GM23248 (cell line): Measurements from ENCODE around the gene IKZF4. TPM values are rescaled to one million over a fixed set of nuclear protein-coding genes. Genes with fewer than 3 reads are reported as not detected.
"Not testable (repeated sequence)": the region's sequence is repeated elsewhere in the genome, so short reads cannot be mapped to it uniquely, and the experiment has no call there.

Experiments used
- DNase-seq: peaks from one replicate; pipeline ENCODE4 v3.0.0-alpha.2; 2015
- H2AFZ ChIP-seq: fragments of 200-600 bp; sonication (generic); 2 replicates; pipeline ENCODE4 v1.6.1; 2016; ENCODE audit warnings: antibody characterized with exemption
- H3F3A ChIP-seq: fragments of 200-600 bp; sonication (generic); 2 replicates; pipeline ENCODE4 v1.6.1; 2016; ENCODE audit warnings: mild to moderate bottlenecking, antibody characterized with exemption, mixed run types; ENCODE audit not compliant: insufficient read depth
- H3K27ac ChIP-seq: fragments of 200-600 bp; sonication (generic); 2 replicates; pipeline ENCODE4 v1.5.1; 2016; ENCODE audit warnings: mild to moderate bottlenecking
- H3K27me3 ChIP-seq: fragments of 200-600 bp; sonication (generic); replicated peaks from 2 replicates; pipeline ENCODE4 v1.6.1; 2016; ENCODE audit warnings: mild to moderate bottlenecking; ENCODE audit not compliant: insufficient read depth
- H3K36me3 ChIP-seq: fragments of 200-600 bp; sonication (generic); 2 replicates; pipeline ENCODE4 v1.6.1; 2016; ENCODE audit warnings: low read depth, mild to moderate bottlenecking
- H3K4me1 ChIP-seq: fragments of 200-600 bp; sonication (generic); 2 replicates; pipeline ENCODE4 v1.6.1; 2016; ENCODE audit warnings: mild to moderate bottlenecking; ENCODE audit not compliant: insufficient read depth
- H3K4me2 ChIP-seq: fragments of 200-600 bp; sonication (generic); one replicate; pipeline ENCODE4 v1.6.1; 2016; ENCODE audit warnings: mild to moderate bottlenecking; ENCODE audit not compliant: unreplicated experiment
- H3K4me3 ChIP-seq: fragments of 200-600 bp; sonication (generic); 2 replicates; pipeline ENCODE4 v1.5.1; 2016; ENCODE audit warnings: mild to moderate bottlenecking
- H3K79me2 ChIP-seq: fragments of 200-600 bp; sonication (generic); 2 replicates; pipeline ENCODE4 v1.6.1; 2016; ENCODE audit warnings: mild to moderate bottlenecking; ENCODE audit not compliant: insufficient read depth
- H3K9ac ChIP-seq: fragments of 200-600 bp; sonication (generic); 2 replicates; pipeline ENCODE4 v1.6.1; 2016; ENCODE audit warnings: mild to moderate bottlenecking
- H3K9me2 ChIP-seq: fragments of 200-600 bp; sonication (generic); 2 replicates; pipeline ENCODE4 v1.6.1; 2016; ENCODE audit warnings: mixed run types, mild to moderate bottlenecking, moderate library complexity; ENCODE audit not compliant: insufficient read depth
- H3K9me3 ChIP-seq: fragments of 200-600 bp; sonication (generic); one replicate; pipeline ENCODE4 v1.6.1; 2017; ENCODE audit warnings: low read depth
- H4K20me1 ChIP-seq: fragments of 200-600 bp; sonication (generic); 2 replicates; pipeline ENCODE4 v1.6.0; 2016; ENCODE audit not compliant: insufficient read depth
- EZH2 ChIP-seq: fragments of 200-600 bp; sonication (generic); IDR thresholded peaks from 2 replicates; pipeline ENCODE4 v1.6.1; 2018; ENCODE audit warnings: antibody characterized with exemption, mild to moderate bottlenecking; ENCODE audit not compliant: insufficient read depth, poor library complexity, severe bottlenecking
- EZH2phosphoT487 ChIP-seq: fragments of 200-600 bp; sonication (generic); IDR thresholded peaks from 2 replicates; pipeline ENCODE4 v1.6.1; 2018; ENCODE audit warnings: antibody characterized with exemption, moderate library complexity, mild to moderate bottlenecking, low read depth; ENCODE audit not compliant: insufficient read depth
- WGBS, 2 experiments: methylation state at CpG; one replicate each; pipeline ENCODE4 v1.1.6; 2015 to 2017; ENCODE audit warnings: low lambda C conversion rate in 2 of 2, low coverage in 1 of 2; ENCODE audit errors: missing lambda C conversion rate in 2 of 2; 5-methylcytosine and 5-hydroxymethylcytosine counted together
- in situ Hi-C: fragments of 300-500 bp; cut with MboI; formaldehyde crosslinking; loops from 2 replicates; pipeline ENCODE4 v1.15.0; 2020
- polyA plus RNA-seq: library from polyadenylated mRNA; unstranded; fragments of >200 nt; fragmentation: Nextera tagmentation; extraction: Ambion mirVana; gene quantifications from 2 replicates; pipeline ENCODE4 v1.2.1, GENCODE V29; 2016
- total RNA-seq: library from RNA; depleted of rRNA; stranded (reverse); fragments of >200 nt; shearing (Covaris generic); gene quantifications from 2 replicates; pipeline ENCODE4 v1.2.3, GENCODE V29; 2014

Gene IKZF4
- total and polyA plus RNA-seq, 2 experiments from 2014 or later = 0.99 to 1.4 TPM

DNA sequence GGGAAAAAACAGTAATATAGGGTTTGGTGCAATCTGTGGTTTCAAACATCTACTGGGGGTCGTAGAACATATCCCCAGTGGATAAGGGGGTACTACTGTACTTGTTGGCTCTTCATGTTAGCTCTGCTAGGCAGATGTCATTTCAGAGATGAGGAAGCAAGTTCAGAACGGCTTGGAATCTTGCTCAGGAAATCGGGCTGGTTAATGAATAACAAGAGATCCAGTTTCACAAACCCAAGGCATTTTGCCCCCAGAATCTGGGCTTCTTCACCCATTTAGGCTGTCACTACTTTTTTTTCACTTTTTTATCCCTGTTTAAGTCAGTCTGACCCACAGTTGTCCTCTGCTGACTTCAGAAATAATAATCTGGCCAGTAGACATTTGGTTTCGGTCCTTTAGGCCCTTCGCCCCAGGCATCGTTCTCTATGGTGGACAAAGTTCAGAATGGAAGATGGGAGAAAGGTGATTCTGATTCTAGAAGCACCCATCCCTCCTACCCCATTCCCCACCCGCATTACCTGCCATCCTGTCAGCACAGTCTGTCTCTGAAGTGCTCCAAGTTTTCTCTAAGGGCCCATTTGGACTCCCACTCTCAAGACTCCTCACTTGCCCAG lies 19.2 kb upstream of the IKZF4 start:
- no peak overlapping the region for H3K9ac ChIP-seq
- no peak for TF ChIP-seq EZH2phosphoT487
- TF ChIP-seq EZH2 = no peak
- H3K9me3 ChIP-seq = no peaks in the 10 kb centered on the region
- 0 out of 2 replicates have a peak, but pooled peaks cover 2% of the 10 kb centered on the region for H3F3A ChIP-seq
- H3K4me2 ChIP-seq = no peak overlapping the region
- no peaks in the 10 kb centered on the region for H3K36me3 ChIP-seq
- H3K27me3 ChIP-seq = no peaks in the 10 kb centered on the region
- no peak overlapping the region for H2AFZ ChIP-seq
- DNase-seq = no peak
- H3K79me2 ChIP-seq = peaks cover 4% of the 10 kb centered on the region; the same call in 1 of the 2 replicates
- in situ Hi-C loops = no loop called here
- no peak overlapping the region for H3K4me3 ChIP-seq
- no peak overlapping the region for H3K27ac ChIP-seq
- WGBS, 2 experiments = 83 to 86% methylated on average over 7 of the region's 7 CpGs
- H4K20me1 ChIP-seq = no peaks in the 10 kb centered on the region
- no peaks in the 10 kb centered on the region for H3K9me2 ChIP-seq
- no peaks in the 10 kb centered on the region for H3K4me1 ChIP-seq

DNA sequence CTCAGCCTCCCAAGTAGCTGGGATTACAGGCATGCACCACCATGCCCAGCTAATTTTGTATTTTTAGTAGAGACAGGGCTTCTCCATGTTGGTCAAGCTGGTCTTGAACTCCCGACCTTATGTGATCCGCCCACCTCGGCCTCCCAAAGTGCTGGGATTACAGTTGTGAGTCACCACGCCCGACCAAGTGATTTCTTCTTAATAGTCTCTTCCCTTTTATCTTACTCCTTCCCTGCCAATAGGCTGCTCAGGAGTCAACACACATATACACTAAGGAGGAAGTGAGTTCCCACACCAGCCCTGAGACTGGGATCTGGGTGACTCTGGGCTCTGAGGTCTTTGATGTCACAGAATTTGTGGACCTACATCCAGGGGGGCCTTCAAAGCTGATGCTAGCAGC lies 17.5 kb upstream of the IKZF4 start:
- H3K4me2 ChIP-seq, H2AFZ ChIP-seq, H3K9ac ChIP-seq, H3K9me3 ChIP-seq, H3K27me3 ChIP-seq, H3K4me1 ChIP-seq, H3K36me3 ChIP-seq, H3K9me2 ChIP-seq, H4K20me1 ChIP-seq, H3K27ac ChIP-seq, H3K79me2 ChIP-seq, in situ Hi-C loops, H3F3A ChIP-seq, H3K4me3 ChIP-seq, DNase-seq: not testable (repeated sequence)
- WGBS, 2 experiments = 96 to 97% methylated on average over 5 of the region's 5 CpGs

DNA sequence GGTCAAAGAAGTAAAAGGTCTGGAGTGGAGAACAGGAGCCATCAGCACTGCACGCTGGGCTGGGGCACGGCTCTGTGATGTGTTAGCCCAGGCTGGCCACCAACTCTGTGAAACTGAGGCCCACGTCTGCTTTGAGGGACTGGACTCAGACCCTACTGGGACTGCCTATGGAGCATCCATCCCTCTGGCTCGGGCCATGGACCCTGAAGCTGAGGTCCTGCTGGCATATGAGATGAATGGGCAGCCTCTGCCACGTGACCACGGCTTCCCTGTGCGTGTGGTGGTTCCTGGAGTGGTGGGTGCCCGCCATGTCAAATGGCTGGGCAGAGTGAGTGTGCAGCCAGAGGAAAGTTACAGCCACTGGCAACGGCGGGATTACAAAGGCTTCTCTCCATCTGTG lies 16.6 kb upstream of the IKZF4 start:
- Histone ChIP-seq H3K36me3 (no peaks in the 10 kb centered on the region), H3K9me2 (no peaks in the 10 kb centered on the region), H3K9me3 (no peaks in the 10 kb centered on the region), H3K4me2 (no peak overlapping the region), H3K4me3 (no peak overlapping the region), H2AFZ (no peak overlapping the region), H3K4me1 (0 out of 2 replicates have a peak, but pooled peaks cover 6% of the 10 kb centered on the region), H4K20me1 (no peaks in the 10 kb centered on the region), H3K79me2 (no peaks in the 10 kb centered on the region), H3K27me3 (no peaks in the 10 kb centered on the region), H3K27ac (no peak overlapping the region), H3F3A (0 out of 2 replicates have a peak, but pooled peaks cover 6% of the 10 kb centered on the region), H3K9ac (no peak overlapping the region)
- TF ChIP-seq EZH2 (no peak), EZH2phosphoT487 (no peak)
- no peak for DNase-seq
- WGBS, 2 experiments = 87 to 89% methylated on average over 10 of the region's 10 CpGs
- in situ Hi-C loops = no loop called here

DNA sequence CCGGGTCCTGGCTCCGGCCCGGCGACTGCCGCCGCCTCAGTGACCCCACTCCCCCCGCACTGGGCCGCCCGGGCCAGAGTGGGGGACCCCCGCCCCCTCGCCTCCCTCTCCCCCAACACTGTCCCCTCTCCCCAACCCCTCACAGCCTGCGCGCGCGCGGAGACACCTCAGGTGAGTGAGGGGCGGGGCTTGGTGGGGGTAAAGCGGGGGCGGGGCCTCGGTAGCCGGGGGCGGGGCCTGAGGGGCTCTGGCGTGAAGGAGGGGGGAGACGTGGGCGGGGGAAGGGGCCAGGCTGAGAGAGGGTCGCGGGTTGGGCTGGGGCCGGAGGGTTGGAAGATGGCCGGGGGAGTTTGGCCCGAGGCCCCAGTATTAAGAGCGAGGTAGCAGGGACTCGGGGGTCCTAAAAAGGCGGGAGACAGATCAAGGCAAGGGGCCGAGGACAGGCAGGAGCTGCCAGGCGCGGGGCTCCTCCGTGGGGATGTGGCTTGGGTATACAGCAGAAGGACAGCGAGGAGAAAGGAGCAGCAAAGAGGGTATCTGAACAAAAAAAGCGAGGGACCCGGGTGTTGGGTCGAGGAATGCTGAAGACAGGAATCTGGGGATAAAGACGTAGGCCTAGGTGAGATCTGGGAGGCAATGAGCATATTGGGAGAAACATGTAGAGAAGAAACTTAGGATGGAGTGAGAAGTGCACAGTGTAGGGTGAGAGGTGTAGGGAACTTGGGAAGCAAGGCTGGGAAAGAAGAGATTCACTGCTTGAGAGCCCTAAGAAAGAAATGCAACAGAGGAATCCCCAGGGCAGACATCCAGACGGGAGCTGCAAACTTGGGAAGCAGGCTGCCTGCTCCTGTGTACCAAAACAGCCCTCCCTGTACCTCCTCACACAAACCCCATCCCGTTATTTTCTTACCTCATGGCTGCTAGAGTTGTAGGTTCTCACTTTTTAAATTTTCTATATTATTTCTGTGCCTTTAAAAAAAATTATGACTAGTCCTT lies 13.0 kb upstream of the IKZF4 start:
- Histone ChIP-seq H2AFZ (peak overlapping the region; percentile 96), H4K20me1 (no peaks in the 10 kb centered on the region), H3K27ac (peak overlapping the region; percentile 14; the same call in 1 of the 2 replicates), H3F3A (0 out of 2 replicates have a peak, but pooled peaks cover 6% of the 10 kb centered on the region), H3K79me2 (no peaks in the 10 kb centered on the region), H3K9me3 (no peaks in the 10 kb centered on the region), H3K9me2 (no peaks in the 10 kb centered on the region), H3K36me3 (no peaks in the 10 kb centered on the region), H3K9ac (peak overlapping the region; percentile 77), H3K27me3 (no peaks in the 10 kb centered on the region), H3K4me3 (peak overlapping the region; percentile 72), H3K4me2 (peak overlapping the region; percentile 79), H3K4me1 (0 out of 2 replicates have a peak, but pooled peaks cover 6% of the 10 kb centered on the region)
- DNase-seq = peak; percentile 52
- no peak for TF ChIP-seq EZH2
- no peak for TF ChIP-seq EZH2phosphoT487
- WGBS, 2 experiments = 2 to 4% methylated on average over 18 to 39 of the region's 44 CpGs
- in situ Hi-C loops = no loop called here
